ENCODE results near the gene AGO3. TPM values are rescaled to one million over a fixed set of nuclear protein-coding genes. Genes with fewer than 3 reads are reported as not detected.

Gene AGO3
- total RNA-seq, 2 donors from 2014 or later: 47.5 to 49.9 TPM

DNA sequence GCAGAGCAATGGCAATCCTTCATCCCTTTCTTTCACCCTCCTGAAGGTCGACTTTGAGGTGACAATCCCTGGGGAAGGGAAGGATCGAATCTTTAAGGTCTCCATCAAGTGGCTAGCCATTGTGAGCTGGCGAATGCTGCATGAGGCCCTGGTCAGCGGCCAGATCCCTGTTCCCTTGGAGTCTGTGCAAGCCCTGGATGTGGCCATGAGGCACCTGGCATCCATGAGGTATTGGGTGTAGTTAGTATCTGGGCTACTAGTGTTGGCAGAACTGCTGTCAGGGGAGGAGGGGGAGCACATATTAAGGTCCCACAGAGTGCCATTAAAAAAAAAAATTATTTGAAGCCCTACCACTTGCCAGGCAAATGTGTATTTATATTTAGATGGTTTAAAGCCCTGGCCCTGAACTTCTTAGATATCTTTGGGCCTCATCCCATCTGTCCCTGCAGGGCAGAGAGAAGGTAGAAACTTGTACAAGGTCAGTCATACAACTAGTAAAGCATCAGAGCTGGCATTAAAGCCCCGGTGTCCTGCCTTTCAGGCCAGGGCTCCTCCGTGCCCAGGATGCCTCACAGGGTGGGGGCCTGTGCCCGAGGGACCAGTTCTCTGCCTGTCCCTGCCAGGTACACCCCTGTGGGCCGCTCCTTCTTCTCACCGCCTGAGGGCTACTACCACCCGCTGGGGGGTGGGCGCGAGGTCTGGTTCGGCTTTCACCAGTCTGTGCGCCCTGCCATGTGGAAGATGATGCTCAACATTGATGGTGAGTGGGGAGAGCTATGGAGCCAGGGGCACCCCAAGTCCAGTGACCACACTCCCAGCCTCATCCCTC lies 37.6 kb upstream of the AGO3 start:
- Histone ChIP-seq H3K4me1 (ENCODE audit: control insufficient read depth in 1 of 2, low read depth in 2 of 2) (no peaks in the 10 kb centered on the region), H3K36me3 (peaks cover 35% of the 10 kb centered on the region), H3K27ac (no peak overlapping the region), H3K4me3 (no peak overlapping the region), H3K9me3 (no peaks in the 10 kb centered on the region), H3K27me3 (replicated peaks; ENCODE audit: insufficient read depth) (no peaks in the 10 kb centered on the region)
- no peak for ATAC-seq (ENCODE audit: insufficient number of reproducible peaks, low FRiP score, low read depth)
- no peak for DNase-seq (ENCODE audit: low spot score)
- TF ChIP-seq, protein P1, sequence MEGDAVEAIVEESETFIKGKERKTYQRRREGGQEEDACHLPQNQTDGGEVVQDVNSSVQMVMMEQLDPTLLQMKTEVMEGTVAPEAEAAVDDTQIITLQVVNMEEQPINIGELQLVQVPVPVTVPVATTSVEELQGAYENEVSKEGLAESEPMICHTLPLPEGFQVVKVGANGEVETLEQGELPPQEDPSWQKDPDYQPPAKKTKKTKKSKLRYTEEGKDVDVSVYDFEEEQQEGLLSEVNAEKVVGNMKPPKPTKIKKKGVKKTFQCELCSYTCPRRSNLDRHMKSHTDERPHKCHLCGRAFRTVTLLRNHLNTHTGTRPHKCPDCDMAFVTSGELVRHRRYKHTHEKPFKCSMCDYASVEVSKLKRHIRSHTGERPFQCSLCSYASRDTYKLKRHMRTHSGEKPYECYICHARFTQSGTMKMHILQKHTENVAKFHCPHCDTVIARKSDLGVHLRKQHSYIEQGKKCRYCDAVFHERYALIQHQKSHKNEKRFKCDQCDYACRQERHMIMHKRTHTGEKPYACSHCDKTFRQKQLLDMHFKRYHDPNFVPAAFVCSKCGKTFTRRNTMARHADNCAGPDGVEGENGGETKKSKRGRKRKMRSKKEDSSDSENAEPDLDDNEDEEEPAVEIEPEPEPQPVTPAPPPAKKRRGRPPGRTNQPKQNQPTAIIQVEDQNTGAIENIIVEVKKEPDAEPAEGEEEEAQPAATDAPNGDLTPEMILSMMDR (IDR thresholded peaks at IDR 0.05): no peak

DNA sequence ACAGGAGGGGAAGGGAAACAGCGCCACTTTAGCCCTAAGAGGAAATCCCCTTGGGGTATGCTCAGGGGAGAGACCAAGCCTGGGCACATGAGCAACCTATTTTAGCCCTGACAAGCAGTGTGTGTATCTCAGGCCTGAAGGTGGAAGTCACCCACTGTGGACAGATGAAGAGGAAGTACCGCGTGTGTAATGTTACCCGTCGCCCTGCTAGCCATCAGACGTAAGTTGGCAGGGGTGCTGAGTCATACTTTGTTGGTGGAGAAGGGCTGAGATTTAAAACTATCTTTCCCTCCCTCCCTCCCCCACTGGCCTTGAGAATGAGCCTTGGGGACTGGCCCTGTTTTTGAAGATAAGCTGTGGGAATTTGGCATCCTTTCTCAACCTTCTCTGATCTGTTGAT lies 36.7 kb upstream of the AGO3 start:
- DNase-seq (ENCODE audit: low spot score) (no peak), ATAC-seq (ENCODE audit: insufficient number of reproducible peaks, low FRiP score, low read depth) (no peak)
- Histone ChIP-seq H3K9me3 (no peaks in the 10 kb centered on the region), H3K4me3 (no peak overlapping the region), H3K27me3 (replicated peaks; ENCODE audit: insufficient read depth) (no peaks in the 10 kb centered on the region), H3K27ac (no peak overlapping the region), H3K4me1 (ENCODE audit: control insufficient read depth in 1 of 2, low read depth in 2 of 2) (no peaks in the 10 kb centered on the region), H3K36me3 (peaks cover 37% of the 10 kb centered on the region)
- TF ChIP-seq, protein P1 (IDR thresholded peaks at IDR 0.05): no peak

DNA sequence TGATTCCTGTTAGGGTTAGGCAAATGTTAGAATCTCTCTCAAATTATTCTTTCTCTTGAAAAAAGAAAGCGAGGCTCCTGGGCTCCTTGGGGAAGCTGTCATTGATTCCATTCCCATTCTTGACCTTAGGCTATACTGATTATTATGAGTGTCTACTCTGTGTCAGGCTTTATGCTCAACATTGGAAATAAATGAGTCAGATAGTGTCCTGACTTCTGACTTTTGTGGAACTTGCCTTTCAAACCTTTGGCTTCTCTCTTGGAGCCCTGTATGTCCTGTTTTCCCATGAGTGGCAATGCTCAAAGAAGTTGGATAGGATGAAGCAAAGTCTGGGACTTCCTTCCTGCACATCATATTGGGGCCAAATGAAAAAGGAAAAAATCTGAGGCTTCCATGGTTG lies 36.2 kb upstream of the AGO3 start:
- no peak for ATAC-seq (ENCODE audit: insufficient number of reproducible peaks, low FRiP score, low read depth)
- TF ChIP-seq, protein P1 (IDR thresholded peaks at IDR 0.05): no peak
- DNase-seq (ENCODE audit: low spot score): no peak
- peaks cover 37% of the 10 kb centered on the region for H3K36me3 ChIP-seq
- no peak overlapping the region for H3K4me3 ChIP-seq
- no peaks in the 10 kb centered on the region for H3K27me3 ChIP-seq (replicated peaks; ENCODE audit: insufficient read depth)
- H3K4me1 ChIP-seq (ENCODE audit: control insufficient read depth in 1 of 2, low read depth in 2 of 2): no peaks in the 10 kb centered on the region
- H3K9me3 ChIP-seq: no peaks in the 10 kb centered on the region
- no peak overlapping the region for H3K27ac ChIP-seq

DNA sequence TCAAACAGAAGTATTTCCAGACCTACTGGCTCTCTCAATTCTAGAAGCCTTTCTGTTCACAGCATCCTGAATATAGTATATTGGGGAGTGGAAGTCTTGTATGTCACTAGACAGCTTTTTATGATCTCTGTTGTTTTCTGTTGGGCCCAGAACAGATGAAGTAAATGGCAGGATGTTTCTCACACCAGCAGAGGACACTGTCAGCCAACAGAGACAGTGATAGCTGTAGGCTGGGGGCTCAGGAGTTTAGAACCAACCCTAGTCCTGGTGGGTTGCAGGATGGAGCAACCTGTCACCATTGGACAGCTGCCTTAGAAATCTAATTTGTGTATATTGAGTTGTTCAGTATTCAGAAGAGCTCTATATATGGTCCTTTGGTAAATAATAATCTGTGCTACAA lies 31.0 kb upstream of the AGO3 start:
- ATAC-seq (ENCODE audit: insufficient number of reproducible peaks, low FRiP score, low read depth) (no peak), DNase-seq (ENCODE audit: low spot score) (no peak)
- no peak overlapping the region for H3K27ac ChIP-seq
- no peak overlapping the region for H3K4me3 ChIP-seq
- H3K9me3 ChIP-seq: no peaks in the 10 kb centered on the region
- no peaks in the 10 kb centered on the region for H3K27me3 ChIP-seq (replicated peaks; ENCODE audit: insufficient read depth)
- peaks cover 45% of the 10 kb centered on the region for H3K36me3 ChIP-seq
- no peaks in the 10 kb centered on the region for H3K4me1 ChIP-seq (ENCODE audit: control insufficient read depth in 1 of 2, low read depth in 2 of 2)
- TF ChIP-seq, protein P1 (IDR thresholded peaks at IDR 0.05): no peak

DNA sequence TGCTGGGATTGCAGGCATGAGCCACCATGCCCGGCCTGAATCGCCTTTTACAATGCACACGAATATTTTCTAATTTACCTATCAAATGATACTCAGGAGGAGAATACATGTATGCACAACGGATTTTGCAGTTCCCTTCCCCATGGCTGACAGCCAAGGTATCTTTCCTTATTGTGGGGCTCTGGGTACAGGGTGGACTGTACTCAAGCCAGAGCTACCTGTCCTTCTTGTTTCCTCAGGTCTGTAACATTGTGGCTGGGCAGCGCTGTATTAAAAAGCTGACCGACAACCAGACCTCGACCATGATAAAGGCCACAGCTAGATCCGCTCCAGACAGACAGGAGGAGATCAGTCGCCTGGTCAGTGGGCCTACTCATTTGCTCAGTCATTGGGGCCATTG lies 29.7 kb upstream of the AGO3 start:
- Histone ChIP-seq H3K27me3 (replicated peaks; ENCODE audit: insufficient read depth) (no peaks in the 10 kb centered on the region), H3K27ac (no peak overlapping the region), H3K9me3 (no peaks in the 10 kb centered on the region), H3K4me3 (no peak overlapping the region), H3K4me1 (ENCODE audit: control insufficient read depth in 1 of 2, low read depth in 2 of 2) (no peaks in the 10 kb centered on the region), H3K36me3 (peaks cover 45% of the 10 kb centered on the region)
- TF ChIP-seq, protein P1 (IDR thresholded peaks at IDR 0.05): no peak
- DNase-seq (ENCODE audit: low spot score) (no peak), ATAC-seq (ENCODE audit: insufficient number of reproducible peaks, low FRiP score, low read depth) (no peak)
